ENCODE results near the gene C6.
"Not testable (repeated sequence)": the region's sequence is repeated elsewhere in the genome, so short reads cannot be mapped to it uniquely, and the experiment has no call there.

Gene C6

GRCh38 chr5:41196197-41196596 is 17.1 kb downstream of the C6 start:
- no peak for DNase-seq

GRCh38 chr5:41195228-41195627 is 18.1 kb downstream of the C6 start:
- DNase-seq = no peak

- no peak for DNase-seq
Observed at GRCh38 chr5:41194339-41194738, 19.0 kb downstream of the C6 start.

DNA sequence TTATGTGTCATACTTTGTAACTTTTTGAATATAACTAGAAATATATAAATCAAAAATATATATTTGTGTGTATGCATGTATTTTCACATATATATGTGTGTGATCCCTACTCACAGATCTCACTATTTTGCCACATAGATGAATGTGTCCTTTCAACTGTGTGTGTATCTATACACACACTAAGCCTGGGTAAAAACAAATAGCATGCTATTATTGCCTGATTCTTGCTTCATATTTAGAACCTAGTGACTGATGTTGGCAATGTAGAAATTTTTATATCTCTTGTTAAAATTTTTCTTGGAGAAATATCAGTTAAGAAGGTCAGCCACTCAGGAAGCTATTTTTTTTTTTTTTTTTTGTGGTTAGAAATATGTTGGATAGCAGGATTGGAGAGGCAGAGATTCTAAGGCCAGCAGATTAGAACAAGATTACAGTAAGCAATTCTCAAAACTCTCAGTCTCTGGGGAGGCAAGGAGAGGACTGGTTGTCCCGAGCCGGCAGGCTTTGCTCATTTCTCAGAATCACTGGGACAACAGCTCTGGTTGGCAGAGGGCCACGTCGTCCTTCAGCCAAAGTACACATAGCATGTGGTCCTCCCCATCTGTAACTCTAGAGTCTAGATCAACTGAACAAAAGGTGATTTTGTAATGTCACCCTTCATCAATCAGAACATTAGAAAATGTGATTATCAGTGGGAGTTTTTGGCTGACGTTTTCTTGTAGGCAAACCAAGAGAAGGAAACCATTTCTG is 19.7 kb downstream of the C6 start:
- DNase-seq = no peak

- no peak for DNase-seq
Observed at GRCh38 chr5:41191249-41191648, 22.1 kb downstream of the C6 start.

DNA sequence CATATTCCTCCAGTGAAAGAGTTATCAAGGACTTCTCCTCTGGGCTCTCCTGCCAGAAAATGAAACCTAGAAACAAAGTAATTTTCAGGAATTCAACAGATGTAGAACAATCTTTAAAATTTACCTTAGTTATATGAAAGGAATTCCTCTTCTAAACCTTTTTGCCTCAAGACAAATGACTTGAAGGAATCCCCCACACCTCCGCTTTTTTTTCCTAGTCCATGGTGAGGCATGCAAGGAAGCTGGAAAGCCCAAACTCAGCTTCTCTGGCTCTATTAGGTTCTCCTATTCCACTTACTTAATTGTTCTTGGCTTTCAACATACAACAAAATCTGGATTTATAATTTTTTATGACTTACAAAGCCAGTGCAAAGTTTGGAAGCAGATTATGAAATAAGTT is 27.2 kb downstream of the C6 start:
- DNase-seq = no peak

DNA sequence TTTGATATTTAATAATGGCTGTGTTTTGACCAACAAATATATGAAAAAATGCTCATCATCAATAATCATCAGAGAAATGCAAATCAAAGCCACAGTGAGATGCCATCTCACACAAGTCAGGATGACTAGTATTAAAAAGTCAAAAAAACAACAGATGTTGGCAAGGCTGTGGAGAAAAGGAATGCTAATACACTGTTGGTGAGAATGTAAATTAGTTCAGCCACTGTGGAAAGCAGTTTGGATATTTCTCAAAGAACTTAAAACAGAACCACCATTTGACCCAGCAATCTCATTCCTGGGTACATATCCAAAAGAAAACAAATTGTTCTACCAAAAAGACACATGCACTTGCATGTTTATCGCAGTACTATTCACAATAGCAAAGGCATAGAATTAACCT is 30.0 kb downstream of the C6 start:
- DNase-seq = not testable (repeated sequence)

GRCh38 chr5:41182666-41183065 is 30.7 kb downstream of the C6 start:
- DNase-seq = no peak

DNA sequence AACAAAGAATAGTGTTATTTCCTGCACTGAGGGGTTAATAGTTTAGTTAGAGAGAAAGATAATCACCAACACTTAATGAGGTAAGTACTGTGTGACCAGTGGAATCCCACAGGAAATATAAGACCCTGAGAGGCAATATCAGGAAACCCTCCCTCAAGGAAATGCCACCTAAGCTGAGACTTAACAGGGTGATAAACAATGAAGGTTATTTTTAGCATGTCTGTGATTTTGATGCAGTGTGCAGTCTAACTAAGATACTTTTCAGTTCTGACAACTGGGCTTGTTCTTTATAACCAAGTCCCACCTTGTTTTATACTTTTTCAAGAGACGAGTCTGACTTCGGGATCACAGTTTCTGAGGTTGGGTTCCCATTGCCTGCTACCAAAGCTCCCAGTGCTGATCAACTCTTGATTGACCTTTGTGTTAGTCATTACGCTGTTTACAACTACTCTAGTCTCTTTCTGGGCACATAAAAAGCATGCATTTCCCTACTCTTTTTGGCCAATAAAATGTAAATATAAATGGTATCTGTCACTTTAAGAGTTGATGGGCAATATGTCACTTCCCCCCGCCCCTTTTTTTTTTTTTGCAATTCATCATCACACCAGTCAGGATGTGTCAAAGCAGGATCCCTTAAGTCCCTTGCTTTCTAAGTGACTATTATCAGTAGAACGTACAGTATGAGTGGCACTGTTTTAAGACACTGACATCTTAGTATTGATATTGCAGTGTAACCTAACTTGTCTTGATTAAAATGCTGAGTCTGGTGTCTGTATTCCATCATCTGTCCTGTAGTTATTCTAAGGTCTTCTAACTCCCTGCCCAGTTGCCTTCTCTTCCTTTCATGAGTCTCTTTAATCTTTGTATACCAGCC is 31.4 kb downstream of the C6 start:
- no peak for DNase-seq

GRCh38 chr5:41176952-41177351 is 36.4 kb downstream of the C6 start:
- no peak for DNase-seq

GRCh38 chr5:41172012-41172411 is 41.3 kb downstream of the C6 start:
- DNase-seq = no peak

DNA sequence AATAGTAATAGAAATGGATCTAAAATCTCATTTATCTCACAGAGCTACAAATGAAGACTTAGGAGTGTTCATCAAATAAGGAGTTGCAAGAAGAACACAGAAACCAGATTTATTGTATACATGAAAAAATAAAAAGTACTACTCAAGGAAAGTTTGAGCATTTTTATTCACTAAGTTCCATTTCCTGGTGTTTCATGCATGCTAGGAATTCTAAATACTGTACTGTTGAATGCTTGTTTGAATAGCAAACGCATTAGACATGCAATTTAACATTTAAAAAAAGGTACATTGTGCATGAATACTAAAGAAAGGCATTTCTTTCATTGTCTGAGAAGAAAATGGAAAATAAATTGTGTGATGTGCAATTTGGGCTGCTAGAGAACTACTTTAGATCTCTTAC is 52.1 kb downstream of the C6 start:
- no peak for DNase-seq

- DNase-seq = no peak
Observed at GRCh38 chr5:41157272-41157894, 55.9 kb downstream of the C6 start.

DNA sequence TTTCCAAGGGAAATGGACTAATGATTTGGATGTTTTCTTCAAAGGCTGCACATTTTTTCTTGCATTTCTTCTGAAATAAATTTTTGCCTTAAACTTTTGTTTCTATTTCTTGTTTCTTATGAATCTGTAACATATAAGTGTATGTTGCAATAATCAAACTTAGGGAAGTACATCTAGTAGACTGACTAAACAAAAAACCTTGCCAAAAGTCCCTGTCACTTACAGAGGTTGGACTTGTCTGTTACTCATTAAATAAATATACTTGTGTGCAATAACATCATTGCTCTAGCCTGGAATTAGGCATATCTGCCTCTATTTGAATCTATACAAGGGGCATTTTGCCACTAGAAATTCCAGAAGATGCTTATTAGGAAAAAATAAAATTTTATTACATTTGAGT is 56.6 kb downstream of the C6 start:
- no peak for DNase-seq

DNA sequence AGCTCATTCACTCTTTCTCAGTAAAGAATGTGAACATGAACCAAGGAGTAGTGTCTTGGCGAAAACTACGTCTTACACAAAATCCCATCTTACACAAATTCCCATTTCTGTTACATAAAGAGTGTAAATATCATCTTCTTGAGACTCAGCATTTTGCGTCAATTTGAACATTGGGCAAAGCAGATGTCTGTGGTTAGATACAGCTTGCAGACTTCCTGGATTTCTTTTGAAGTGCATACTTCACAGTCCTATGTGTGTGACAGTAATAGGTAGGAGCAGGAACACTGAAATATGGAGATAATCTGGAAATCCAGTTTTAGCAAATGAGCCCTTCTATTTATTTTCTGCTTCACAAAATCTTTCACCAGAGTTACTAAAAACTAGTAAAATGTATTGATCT is 58.8 kb downstream of the C6 start:
- no peak for DNase-seq

GRCh38 chr5:41151564-41151963 is 61.8 kb downstream of the C6 start:
- no peak for DNase-seq

DNA sequence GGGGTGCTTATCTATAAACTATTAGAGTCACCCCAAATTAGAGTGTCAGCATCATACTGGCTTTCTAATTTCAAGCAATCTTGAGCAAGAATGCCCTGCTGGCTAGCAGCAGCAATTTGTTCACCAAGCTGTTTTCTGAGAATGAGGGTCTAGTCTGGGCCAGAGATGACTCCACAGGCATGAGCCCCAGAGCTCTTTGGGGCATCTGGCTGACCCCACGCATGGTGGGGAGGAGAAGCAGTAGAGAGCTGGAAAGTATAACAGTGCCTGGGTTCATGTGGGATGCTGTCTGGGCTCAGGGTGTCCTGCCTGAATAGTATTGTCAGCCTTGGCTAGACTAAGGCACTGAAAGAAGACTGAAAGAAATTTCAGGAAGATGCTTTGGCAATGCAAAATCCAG is 64.9 kb downstream of the C6 start:
- no peak for DNase-seq

- no peak for DNase-seq
Observed at GRCh38 chr5:41145306-41145705, 68.0 kb downstream of the C6 start.

DNA sequence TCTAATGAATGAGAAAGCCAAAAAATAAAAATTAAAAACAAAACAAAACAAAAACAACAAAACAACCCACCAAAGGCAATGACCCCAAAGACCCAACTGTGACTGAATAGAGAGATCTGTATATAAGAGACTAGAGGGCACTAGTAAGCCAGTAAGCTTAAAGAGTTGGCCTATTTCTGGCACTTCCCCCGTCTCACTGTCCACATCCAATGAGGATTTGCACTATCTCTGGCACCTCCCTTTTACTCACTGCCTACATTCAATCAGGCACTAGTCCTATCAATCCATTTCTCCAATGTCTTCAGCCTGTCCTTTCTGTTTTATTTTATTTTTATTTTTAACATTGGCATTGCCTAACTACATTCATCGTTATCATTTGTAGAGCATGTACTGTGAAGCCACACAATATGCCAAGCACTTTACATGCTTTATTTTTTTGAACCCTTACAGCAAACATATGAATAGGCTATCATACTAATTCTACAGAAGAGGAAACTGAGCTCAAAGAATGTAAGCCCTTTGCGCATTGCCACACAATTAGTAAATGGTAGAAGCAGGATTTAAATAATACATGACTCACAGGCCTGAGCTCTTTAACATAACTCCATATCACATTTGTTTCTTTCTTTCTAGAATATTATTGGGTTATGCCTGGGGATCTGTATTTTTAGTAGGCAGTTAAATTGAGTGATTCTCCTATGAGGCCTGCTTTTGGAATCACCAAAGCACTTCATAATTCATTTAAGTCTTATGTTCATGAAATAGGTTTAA is 70.0 kb downstream of the C6 start:
- DNase-seq = no peak

GRCh38 chr5:41127967-41128690 is 85.2 kb downstream of the C6 start:
- DNase-seq = no peak

- no peak for DNase-seq
Observed at GRCh38 chr5:41122459-41122858, 90.9 kb downstream of the C6 start.

DNA sequence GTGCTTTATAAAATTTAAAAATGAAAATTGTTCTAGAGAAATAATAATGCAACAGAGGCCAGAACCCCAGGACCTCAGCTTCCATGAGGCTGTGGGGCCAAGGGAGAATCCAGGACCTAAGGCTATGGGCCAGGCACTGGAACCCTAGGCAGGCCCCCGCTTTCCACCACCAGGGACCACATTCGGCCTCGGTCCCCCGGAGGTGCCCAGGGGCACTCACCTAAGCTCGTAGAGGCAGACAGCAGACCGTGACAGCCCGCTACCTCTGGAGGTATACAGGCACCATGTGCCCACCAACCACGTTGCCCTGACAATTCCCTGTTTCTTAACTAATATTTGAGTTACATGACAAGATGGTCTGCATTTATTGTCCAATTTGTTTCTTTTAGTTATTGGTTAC is 92.7 kb downstream of the C6 start:
- no peak for DNase-seq

GRCh38 chr5:41118177-41118576 is 95.2 kb downstream of the C6 start:
- no peak for DNase-seq

Data from NCI-H1105 (cell line).